GM18507 (cell line): Measurements from ENCODE around the gene SLC25A39.
A peak's percentile ranks its signal among the peaks of the same experiment; 100 is the strongest.

ENCODE experiments used
- DNase-seq: peaks from one replicate; pipeline ENCODE4 v3.0.0; 2011; ENCODE audit warnings: low read depth; ENCODE audit not compliant: insufficient read length; ENCODE audit errors: extremely low spot score
- FAIRE-seq: peaks from 2 replicates; lab custom pipeline; 2011; peaks lifted over from hg19 to GRCh38; lab: Jason Lieb, UNC

SLC25A39 gene

GRCh38 chr17:44284024-44284400 is 40.6 kb downstream of the SLC25A39 start:
- FAIRE-seq (no peak), DNase-seq (no peak)

- DNase-seq (no peak), FAIRE-seq (no peak)
Measured at GRCh38 chr17:44283344-44284023, 41.1 kb downstream of the SLC25A39 start.

- FAIRE-seq, result no peak
Measured at GRCh38 chr17:44282264-44282663, 42.4 kb downstream of the SLC25A39 start.

GRCh38 chr17:44281570-44281969 is 43.1 kb downstream of the SLC25A39 start:
- DNase-seq (no peak), FAIRE-seq (no peak)

More at GRCh38 chr17:44282264-44282663, 42.4 kb downstream of the SLC25A39 start:
- DNase-seq, result no peak

GRCh38 chr17:44280392-44280937 is 44.2 kb downstream of the SLC25A39 start:
- DNase-seq (no peak), FAIRE-seq (no peak)

- FAIRE-seq (peak; percentile 95), DNase-seq (peak; percentile 72)
Measured at GRCh38 chr17:44279666-44280391, 44.8 kb downstream of the SLC25A39 start.

- no peak for FAIRE-seq
- DNase-seq, result no peak
Measured at GRCh38 chr17:44279346-44279665, 45.3 kb downstream of the SLC25A39 start.

- FAIRE-seq, result no peak
- no peak for DNase-seq
Measured at GRCh38 chr17:44277976-44278375, 46.6 kb downstream of the SLC25A39 start.

- no peak for FAIRE-seq
- DNase-seq, result no peak
Measured at GRCh38 chr17:44273607-44274006, 51.0 kb downstream of the SLC25A39 start.

- no peak for FAIRE-seq
- DNase-seq, result no peak
Measured at GRCh38 chr17:44272954-44273353, 51.7 kb downstream of the SLC25A39 start.

- DNase-seq (no peak), FAIRE-seq (no peak)
Measured at GRCh38 chr17:44272321-44272951, 52.2 kb downstream of the SLC25A39 start.
